HepG2 (cell line): Measurements from ENCODE around the gene KRT73. TPM values are rescaled to one million over a fixed set of nuclear protein-coding genes. Genes with fewer than 3 reads are reported as not detected.

Source experiments
- ATAC-seq: fragments of 200-7000 bp; cut with Tn5 transposase; 3 replicates; pipeline ENCODE4 v1.9.1; 2020; ENCODE audit warnings: mild to moderate bottlenecking, moderate library complexity
- BruUV-seq: library from RNA; stranded (reverse); fragments of 400-500 nt; replicated peaks from 2 replicates; lab custom pipeline; 2021; lab: Mats Ljungman, UMichigan
- CTCF ChIA-PET: fragments of 300-600 bp; formaldehyde crosslinking; extraction: SDS; loops from one replicate; lab custom pipeline; 2021; ENCODE audit warnings: low total read pairs, inconsistent platforms, low intra/inter-chr PET ratio; lab: Yijun Ruan, JAX
- POLR2A ChIA-PET: fragments of 350-600 bp; sonication (Branson Sonifier 250); formaldehyde crosslinking; loops from one replicate; lab custom pipeline; 2020; ENCODE audit warnings: antibody characterized with exemption, inconsistent platforms; lab: Yijun Ruan, JAX
- DNase-seq: peaks from one replicate; pipeline ENCODE4 v3.0.0-alpha.2; 2015; ENCODE audit warnings: low spot score
- FAIRE-seq: peaks from 3 replicates; lab custom pipeline; 2011; peaks lifted over from hg19 to GRCh38; lab: Jason Lieb, UNC
- H2AFZ ChIP-seq: one replicate; pipeline ENCODE4 v1.6.1; 2011; ENCODE audit warnings: low read length, inconsistent platforms
- H3K27ac ChIP-seq: fragments of 300-600 bp; 3 replicates; pipeline ENCODE4 v1.8.0; 2011; ENCODE audit warnings: mixed run types, mild to moderate bottlenecking, mixed read lengths, low read length, inconsistent platforms; ENCODE audit not compliant: insufficient read depth; ENCODE audit errors: extremely low read length
- H3K27me3 ChIP-seq, 2 experiments: fragments of 200-600 bp in 1 of 2; 2 replicates in 1 of 2; 3 replicates in 1 of 2; pipeline versions ENCODE4 v1.6.0 to v1.8.0; 2011; ENCODE audit warnings: low read length in 2 of 2, mild to moderate bottlenecking in 2 of 2, moderate library complexity in 2 of 2, inconsistent platforms in 1 of 2; ENCODE audit not compliant: insufficient read depth in 2 of 2, control insufficient read depth in 1 of 2
- H3K36me3 ChIP-seq, 2 experiments: fragments of 200-600 bp in 1 of 2; replicated peaks in 1 of 2; 2 replicates in 1 of 2; 3 replicates in 1 of 2; pipeline versions ENCODE4 v1.5.1 to v1.8.0; 2011; ENCODE audit warnings: low read length in 2 of 2, inconsistent platforms in 1 of 2; ENCODE audit not compliant: insufficient read depth in 2 of 2, control insufficient read depth in 1 of 2
- H3K4me1 ChIP-seq: 2 replicates; pipeline ENCODE4 v1.5.1; 2012; ENCODE audit warnings: low read length, inconsistent platforms; ENCODE audit not compliant: insufficient read depth
- H3K4me2 ChIP-seq: 2 replicates; pipeline ENCODE4 v1.6.0; 2011; ENCODE audit warnings: low read depth, low read length, inconsistent platforms
- H3K4me3 ChIP-seq, 3 experiments: fragments of 200-600 bp in 1 of 3; sonication (generic), shearing (Covaris generic) in 1 of 3; replicated peaks in 1 of 3; 2 replicates each; pipeline ENCODE4 v1.5.1; 2011 to 2016; ENCODE audit warnings: low read length in 3 of 3, inconsistent platforms in 2 of 3, low read depth in 2 of 3, mild to moderate bottlenecking in 2 of 3, control low read depth in 1 of 3, mixed read lengths in 1 of 3; ENCODE audit not compliant: insufficient read depth in 1 of 3
- H3K79me2 ChIP-seq: one replicate; pipeline ENCODE4 v1.6.1; 2011; ENCODE audit warnings: low read length, inconsistent platforms; ENCODE audit not compliant: insufficient read depth
- H3K9ac ChIP-seq: 2 replicates; pipeline ENCODE4 v1.6.0; 2011; ENCODE audit warnings: mild to moderate bottlenecking, low read depth, low read length, inconsistent platforms; ENCODE audit not compliant: insufficient read depth
- H3K9me3 ChIP-seq: 2 replicates; pipeline ENCODE4 v1.5.1; 2012; ENCODE audit warnings: mild to moderate bottlenecking, low read length
- H4K20me1 ChIP-seq: 2 replicates; pipeline ENCODE4 v1.6.0; 2011; ENCODE audit warnings: inconsistent platforms, mild to moderate bottlenecking, low read length, moderate library complexity; ENCODE audit not compliant: insufficient read depth
- ETV6 ChIP-seq: sonication (generic); formaldehyde crosslinking; conservative IDR thresholded peaks from 2 replicates; pipeline ENCODE4 v1.4.0; 2020; ENCODE audit warnings: missing genetic modification reagents
- FIP1L1 ChIP-seq: fragments of 200-400 bp; formaldehyde crosslinking; IDR thresholded peaks from 2 replicates; pipeline ENCODE4 v1.6.1; 2018; ENCODE audit warnings: low read depth, mild to moderate bottlenecking, low read length, moderate library complexity, borderline replicate concordance; ENCODE audit not compliant: insufficient read depth
- NFYB ChIP-seq: sonication (generic); formaldehyde crosslinking; IDR thresholded peaks from 2 replicates; pipeline ENCODE4 v1.4.0; 2020; ENCODE audit warnings: missing genetic modification reagents
- SSRP1 ChIP-seq: IDR thresholded peaks from 2 replicates; pipeline ENCODE4 v1.6.1; 2016; ENCODE audit warnings: control low read depth
- TOE1 ChIP-seq: sonication (generic); formaldehyde crosslinking; IDR thresholded peaks from 2 replicates; pipeline ENCODE4 v1.4.0; 2020; ENCODE audit warnings: mild to moderate bottlenecking, missing genetic modification reagents
- TOPORS ChIP-seq: sonication (generic); formaldehyde crosslinking; IDR thresholded peaks from 2 replicates; pipeline ENCODE4 v1.8.0; 2023; ENCODE audit warnings: mild to moderate bottlenecking, missing genetic modification reagents
- U2AF1 ChIP-seq: fragments of 200-400 bp; formaldehyde crosslinking; optimal IDR thresholded peaks from 2 replicates; pipeline ENCODE3; 2017; ENCODE audit warnings: mild to moderate bottlenecking, low read depth, low read length
- ZKSCAN1 ChIP-seq: fragments of 150-350 bp; IDR thresholded peaks from 2 replicates; pipeline ENCODE4 v1.6.1; 2014; ENCODE audit warnings: low read length
- ZNF577 ChIP-seq: sonication (generic); formaldehyde crosslinking; IDR thresholded peaks from 2 replicates; pipeline ENCODE4 v1.4.0; 2020; ENCODE audit warnings: mild to moderate bottlenecking, low read depth, missing genetic modification reagents, borderline replicate concordance
- ZNF878 ChIP-seq: sonication (generic); formaldehyde crosslinking; IDR thresholded peaks from 2 replicates; pipeline ENCODE4 v1.8.1; 2023; ENCODE audit warnings: mild to moderate bottlenecking, missing genetic modification reagents, moderate library complexity
- ZSCAN12 ChIP-seq: sonication (generic); formaldehyde crosslinking; IDR thresholded peaks from 2 replicates; pipeline ENCODE4 v1.9.0; 2021; ENCODE audit warnings: mild to moderate bottlenecking, missing genetic modification reagents
- WGBS: methylation state at CpG from one replicate; pipeline ENCODE4 v1.1.6; 2017; ENCODE audit warnings: low lambda C conversion rate; 5-methylcytosine and 5-hydroxymethylcytosine counted together
- in situ Hi-C: cut with HindIII; loops from 2 replicates; pipeline ENCODE4 v1.10.0; 2017; ENCODE audit warnings: low pct_unique_long_range_greater_than_20kb; ENCODE audit not compliant: extremely low pct_ligation_motif_present
- intact Hi-C: fragments of 100-400 bp; cut with micrococcal nuclease; formaldehyde crosslinking; loops from one replicate; pipeline ENCODE4 v1.10.0; 2022; ENCODE audit not compliant: unreplicated experiment
- polyA plus RNA-seq, 8 experiments: library from polyadenylated mRNA; depleted of rRNA in 3 of 8; stranded (reverse) in 7 of 8; unstranded in 1 of 8; fragments of >200 nt; fragmentation: Illumina TruSeq in 4 of 8; extraction: Trizol in 4 of 8; gene quantifications; 2 replicates each; pipeline versions ENCODE4 v1.2.1 to v1.2.3, GENCODE V29; 2011 to 2016; ENCODE audit warnings: low read depth in 4 of 8, missing spikeins in 1 of 8, mixed read lengths in 1 of 8; ENCODE audit not compliant: insufficient read depth in 1 of 8
- total RNA-seq, 5 experiments: library from RNA; depleted of rRNA; stranded (reverse); fragments of >200 nt; fragmentation: Illumina TruSeq; extraction: Trizol; gene quantifications; 2 replicates each; pipeline ENCODE4 v1.2.3, GENCODE V29; 2016; ENCODE audit warnings: low read depth in 1 of 5

KRT73 gene
- total and polyA plus RNA-seq, 2 of the 13 experiments (the other 11 are each of a cell fraction or from before 2014, with no cell fraction given), result not detected

DNA sequence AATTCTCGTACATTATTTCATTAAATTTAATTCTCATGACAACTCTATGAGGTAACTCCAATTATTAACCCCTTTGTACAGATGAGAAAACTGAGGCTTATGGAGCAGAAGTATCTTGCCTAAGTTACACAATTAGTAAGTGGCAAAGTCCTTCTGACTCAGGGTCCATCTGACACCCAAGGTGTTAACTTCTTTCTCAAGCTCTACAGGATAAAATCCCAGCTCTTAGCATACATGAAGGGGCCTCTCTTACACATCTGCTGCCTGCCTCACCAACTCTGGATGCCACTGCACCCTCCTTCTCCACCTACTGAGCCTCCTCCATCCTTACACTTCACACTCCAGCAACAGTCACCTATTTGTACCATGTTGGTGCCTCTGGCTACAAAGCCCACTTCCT is 12.8 kb downstream of the KRT73 start:
- TF ChIP-seq SSRP1 (CRISPR knock-in tag), result no peak
- no peak for TF ChIP-seq TOPORS
- TF ChIP-seq ZNF577 (CRISPR knock-in tag), result no peak
- TF ChIP-seq FIP1L1, result no peak
- no peak for TF ChIP-seq ZNF878 (CRISPR knock-in tag)
- no peak for TF ChIP-seq U2AF1
- TF ChIP-seq ZSCAN12 (CRISPR knock-in tag), result no peak
- TF ChIP-seq ETV6 (CRISPR knock-in tag), result no peak
- no peak for TF ChIP-seq ZKSCAN1
- no peak overlapping the region for H2AFZ ChIP-seq
- ChIA-PET POLR2A (no interaction called here), CTCF (no interaction called here)
- in situ Hi-C loops (no loop called here), intact Hi-C loops (no loop called here)
- H3K9ac ChIP-seq, result no peak overlapping the region
- FAIRE-seq, result no peak
- no TSS peak for BruUV-seq
- H3K4me1 ChIP-seq, result no peaks in the 10 kb centered on the region
- 0% methylated on average over 1 of the region's 1 CpG for WGBS
- H3K27ac ChIP-seq, result no peak overlapping the region
- H4K20me1 ChIP-seq, result no peaks in the 10 kb centered on the region
- no peaks in the 10 kb centered on the region for H3K79me2 ChIP-seq
- no peak for DNase-seq
- no peaks in the 10 kb centered on the region for H3K9me3 ChIP-seq
- peaks cover 3 to 19% of the 10 kb centered on the region in 2 experiments; a peak in 3 of 5 replicates for H3K27me3 ChIP-seq
- no peak for ATAC-seq
- no peak overlapping the region for H3K4me2 ChIP-seq
- H3K36me3 ChIP-seq, result no peaks in the 10 kb centered on the region
- no peak overlapping the region for H3K4me3 ChIP-seq

DNA sequence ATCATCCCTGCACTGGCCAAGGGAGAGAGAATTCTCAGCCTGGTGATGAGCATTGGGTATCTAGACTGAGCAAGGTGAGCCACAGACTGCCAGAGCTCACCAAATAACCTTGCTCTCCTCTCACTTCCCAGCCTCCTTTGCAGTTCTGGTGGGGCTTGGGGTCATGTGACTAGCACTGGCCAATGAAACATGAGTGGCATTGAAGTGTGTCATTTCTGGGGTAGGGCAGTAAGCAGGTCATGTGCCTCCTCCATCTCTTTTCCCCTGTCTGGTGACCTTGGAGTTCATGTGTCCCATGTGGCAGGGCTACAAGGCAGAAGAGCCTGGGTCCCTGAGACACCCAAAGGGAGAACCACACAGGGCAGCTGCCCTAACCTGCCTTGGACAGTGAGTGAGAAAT is 13.5 kb downstream of the KRT73 start:
- H3K4me1 ChIP-seq, result no peaks in the 10 kb centered on the region
- in situ Hi-C loops, result no loop called here
- no peaks in the 10 kb centered on the region for H4K20me1 ChIP-seq
- no peak overlapping the region for H3K9ac ChIP-seq
- H3K9me3 ChIP-seq, result no peaks in the 10 kb centered on the region
- DNase-seq, result no peak
- BruUV-seq, result no TSS peak
- H3K79me2 ChIP-seq, result no peaks in the 10 kb centered on the region
- FAIRE-seq, result no peak
- no peak for ATAC-seq
- no peak overlapping the region for H3K27ac ChIP-seq
- intact Hi-C loops, result no loop called here
- H3K4me3 ChIP-seq, result no peak overlapping the region
- POLR2A ChIA-PET, result no interaction called here
- no peak overlapping the region for H3K4me2 ChIP-seq
- no peak overlapping the region for H2AFZ ChIP-seq
- H3K36me3 ChIP-seq, result no peaks in the 10 kb centered on the region
- CTCF ChIA-PET, result no interaction called here
- TF ChIP-seq NFYB (CRISPR knock-in tag), result 0 out of 2 replicates have a peak, but pooled peaks have one; percentile 22
- TF ChIP-seq TOE1 (CRISPR knock-in tag), result no peak
- TF ChIP-seq, all 625 proteins: peak for 1
- H3K27me3 ChIP-seq, result peaks cover 3 to 22% of the 10 kb centered on the region in 2 experiments; a peak in 4 of 5 replicates
